22Rv1 (cell line): ENCODE measurements around the gene FIGNL2.

ENCODE experiments used
- H3K27ac ChIP-seq: fragments of 450-650 bp; 2 replicates; pipeline ENCODE4 v1.5.1; 2017
- ZFX ChIP-seq: fragments of 450-650 bp; IDR thresholded peaks from 2 replicates; pipeline ENCODE4 v1.6.1; 2017; ENCODE audit warnings: antibody characterized with exemption, borderline replicate concordance
- TF ChIP-seq, protein P1 (sequence below): fragments of 450-650 bp; IDR thresholded peaks from 2 replicates; pipeline ENCODE4 v1.5.1; 2017; ENCODE audit warnings: mild to moderate bottlenecking

FIGNL2 gene, protein sequence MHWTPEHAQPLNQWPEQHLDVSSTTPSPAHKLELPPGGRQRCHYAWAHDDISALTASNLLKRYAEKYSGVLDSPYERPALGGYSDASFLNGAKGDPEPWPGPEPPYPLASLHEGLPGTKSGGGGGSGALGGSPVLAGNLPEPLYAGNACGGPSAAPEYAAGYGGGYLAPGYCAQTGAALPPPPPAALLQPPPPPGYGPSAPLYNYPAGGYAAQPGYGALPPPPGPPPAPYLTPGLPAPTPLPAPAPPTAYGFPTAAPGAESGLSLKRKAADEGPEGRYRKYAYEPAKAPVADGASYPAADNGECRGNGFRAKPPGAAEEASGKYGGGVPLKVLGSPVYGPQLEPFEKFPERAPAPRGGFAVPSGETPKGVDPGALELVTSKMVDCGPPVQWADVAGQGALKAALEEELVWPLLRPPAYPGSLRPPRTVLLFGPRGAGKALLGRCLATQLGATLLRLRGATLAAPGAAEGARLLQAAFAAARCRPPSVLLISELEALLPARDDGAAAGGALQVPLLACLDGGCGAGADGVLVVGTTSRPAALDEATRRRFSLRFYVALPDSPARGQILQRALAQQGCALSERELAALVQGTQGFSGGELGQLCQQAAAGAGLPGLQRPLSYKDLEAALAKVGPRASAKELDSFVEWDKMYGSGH

DNA sequence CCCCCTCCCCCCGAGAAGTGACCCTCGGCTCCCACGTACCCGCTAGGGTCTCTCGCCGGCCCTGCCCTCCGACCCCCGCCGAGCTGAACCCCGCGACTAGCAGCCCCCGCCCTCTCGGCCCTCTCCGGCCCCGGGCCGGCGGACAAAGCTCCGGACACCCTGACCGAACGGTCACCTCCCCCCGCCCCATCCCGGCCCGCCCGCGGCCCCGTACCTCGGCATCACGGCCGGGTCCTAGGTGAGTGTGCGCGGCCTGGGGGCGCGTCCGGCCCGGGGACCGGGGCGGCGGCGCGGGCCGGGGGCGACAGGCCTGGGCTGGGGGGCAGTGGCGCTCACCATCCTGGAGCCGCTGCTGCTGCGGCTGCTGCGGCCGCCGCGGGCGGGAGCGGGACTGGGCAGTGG is at the start of gene FIGNL2:
FIGNL2 (minus strand) TSS at position 393 of the 402 bp plus-strand sequence. CDS start 26,305 bp downstream, outside the sequence.
- H3K27ac ChIP-seq = no peak within 1 kb of the TSS
- no peak for TF ChIP-seq ZFX
- TF ChIP-seq, protein P1, sequence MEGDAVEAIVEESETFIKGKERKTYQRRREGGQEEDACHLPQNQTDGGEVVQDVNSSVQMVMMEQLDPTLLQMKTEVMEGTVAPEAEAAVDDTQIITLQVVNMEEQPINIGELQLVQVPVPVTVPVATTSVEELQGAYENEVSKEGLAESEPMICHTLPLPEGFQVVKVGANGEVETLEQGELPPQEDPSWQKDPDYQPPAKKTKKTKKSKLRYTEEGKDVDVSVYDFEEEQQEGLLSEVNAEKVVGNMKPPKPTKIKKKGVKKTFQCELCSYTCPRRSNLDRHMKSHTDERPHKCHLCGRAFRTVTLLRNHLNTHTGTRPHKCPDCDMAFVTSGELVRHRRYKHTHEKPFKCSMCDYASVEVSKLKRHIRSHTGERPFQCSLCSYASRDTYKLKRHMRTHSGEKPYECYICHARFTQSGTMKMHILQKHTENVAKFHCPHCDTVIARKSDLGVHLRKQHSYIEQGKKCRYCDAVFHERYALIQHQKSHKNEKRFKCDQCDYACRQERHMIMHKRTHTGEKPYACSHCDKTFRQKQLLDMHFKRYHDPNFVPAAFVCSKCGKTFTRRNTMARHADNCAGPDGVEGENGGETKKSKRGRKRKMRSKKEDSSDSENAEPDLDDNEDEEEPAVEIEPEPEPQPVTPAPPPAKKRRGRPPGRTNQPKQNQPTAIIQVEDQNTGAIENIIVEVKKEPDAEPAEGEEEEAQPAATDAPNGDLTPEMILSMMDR = no peak

DNA sequence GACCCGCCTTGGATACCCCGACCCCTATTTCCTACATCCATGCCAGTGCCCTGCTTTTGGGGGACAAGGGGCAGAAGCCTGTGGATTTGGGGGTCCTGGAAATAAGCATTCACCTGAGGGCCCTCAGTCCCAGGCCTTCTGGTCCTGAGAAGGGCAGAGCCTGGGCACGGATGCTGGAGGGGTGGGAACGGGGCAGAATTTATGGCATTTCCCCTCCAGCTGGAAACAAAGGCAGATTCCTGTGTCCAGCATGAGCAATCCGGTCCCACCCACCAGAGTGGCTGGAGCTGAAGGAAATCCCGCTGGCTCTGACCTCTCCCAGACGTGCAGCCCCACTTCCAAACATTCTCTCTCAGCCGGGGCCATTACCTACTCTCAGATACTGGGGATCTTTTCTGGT is 48.7 kb upstream of the FIGNL2 start:
- H3K27ac ChIP-seq = no peak overlapping the region
- TF ChIP-seq, protein P1 = no peak
- TF ChIP-seq ZFX = no peak

DNA sequence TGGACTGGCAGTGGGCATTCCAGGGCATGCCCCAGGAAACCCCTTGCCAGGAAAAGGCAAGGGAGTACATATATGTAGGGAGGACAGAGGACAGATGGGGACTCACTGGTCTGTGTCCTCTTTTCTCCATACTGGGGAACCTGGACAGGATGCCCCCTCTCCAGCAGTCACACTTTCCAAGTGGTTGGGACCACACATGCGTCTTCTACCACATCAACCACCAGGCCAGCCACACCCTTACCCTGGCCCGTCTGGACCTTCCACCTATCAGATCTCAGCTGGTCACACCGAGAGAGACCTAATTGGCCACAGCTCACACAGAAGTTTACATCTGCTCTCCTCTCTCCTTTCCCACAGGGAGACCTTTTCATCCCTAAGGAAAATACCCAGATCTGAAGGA is 47.7 kb upstream of the FIGNL2 start:
- no peak overlapping the region for H3K27ac ChIP-seq
- TF ChIP-seq, protein P1 = no peak

DNA sequence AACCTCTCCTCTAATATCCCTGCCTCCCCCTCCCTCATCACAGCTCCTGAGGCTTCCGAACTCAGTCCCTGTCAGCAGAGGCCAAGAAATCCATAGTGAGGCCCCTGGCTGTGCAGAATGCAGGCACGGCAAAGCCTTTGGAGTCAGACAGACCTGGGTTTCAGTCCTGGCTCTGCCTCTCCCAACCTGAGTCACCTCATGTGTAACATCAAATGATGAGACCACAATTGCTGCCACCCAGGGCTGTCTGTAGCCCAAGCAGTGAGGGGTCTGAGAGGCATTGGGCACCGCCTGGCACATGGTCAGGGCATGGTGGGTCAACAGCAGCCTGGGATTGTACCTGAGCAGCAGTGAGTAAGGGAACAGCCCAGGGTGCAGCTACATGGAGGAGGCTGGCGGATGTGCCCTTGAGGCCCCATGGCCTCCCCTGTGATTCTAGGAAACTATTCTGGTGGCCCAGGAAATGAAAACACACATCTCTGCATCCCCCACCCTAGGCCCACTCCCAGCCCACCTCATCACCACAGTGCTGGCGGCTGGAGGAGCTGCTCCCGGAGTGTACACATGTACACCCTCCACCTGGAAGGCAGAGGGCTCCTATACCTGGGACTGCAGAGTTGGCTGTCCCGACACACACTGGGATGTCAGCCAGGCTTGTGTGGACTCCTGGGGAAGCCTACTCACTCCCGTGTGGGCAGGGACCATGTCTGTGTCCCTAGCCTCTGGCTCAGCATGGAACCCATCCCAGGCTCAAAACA is 47.0 kb upstream of the FIGNL2 start:
- H3K27ac ChIP-seq = no peak overlapping the region
- TF ChIP-seq ZFX = no peak
- TF ChIP-seq, protein P1 = no peak

DNA sequence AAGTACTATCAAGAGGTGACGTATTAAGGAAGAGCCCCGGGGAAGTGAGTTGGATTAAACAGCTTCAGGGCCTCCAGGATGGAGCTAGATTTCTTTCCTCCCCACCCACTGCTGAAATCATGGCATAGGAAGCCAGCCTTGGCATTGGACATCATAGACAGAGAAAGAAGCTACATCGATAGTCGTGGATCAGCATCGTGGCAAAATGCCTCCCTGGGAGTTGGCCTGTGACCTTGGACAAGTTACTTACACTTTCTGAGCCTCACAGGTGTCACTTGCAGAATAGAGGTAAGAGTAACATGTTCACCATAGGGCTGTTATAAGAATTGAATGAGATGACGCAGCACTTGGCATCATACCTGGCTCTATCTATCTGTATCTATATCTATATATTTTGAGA is 45.3 kb upstream of the FIGNL2 start:
- H3K27ac ChIP-seq = no peak overlapping the region
- TF ChIP-seq ZFX = no peak
- TF ChIP-seq, protein P1 = no peak

DNA sequence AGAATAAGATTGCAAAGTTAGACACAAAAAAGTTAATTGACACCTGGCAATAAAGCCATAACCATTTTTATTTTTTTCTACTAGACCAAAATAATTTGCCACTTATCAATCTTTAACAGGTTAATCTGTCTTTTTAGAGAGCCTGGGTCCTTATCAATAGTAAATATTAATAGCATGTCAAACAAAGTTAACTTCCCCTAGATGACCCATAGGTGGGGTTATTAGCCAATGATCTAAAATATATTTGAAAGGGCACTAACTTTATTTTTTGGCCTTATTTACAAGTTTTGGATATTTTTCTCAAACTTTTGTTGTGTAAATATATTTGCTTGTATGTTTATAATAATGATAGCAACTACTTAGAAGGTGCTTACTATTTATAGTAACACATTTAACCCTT is 43.3 kb upstream of the FIGNL2 start:
- no peak overlapping the region for H3K27ac ChIP-seq
- no peak for TF ChIP-seq ZFX
- TF ChIP-seq, protein P1 = peak; percentile 64
